Measurements from ENCODE around the gene PSMD12. TPM values are rescaled to one million over a fixed set of nuclear protein-coding genes. Genes with fewer than 3 reads are reported as not detected.
"Not testable (repeated sequence)": the region's sequence is repeated elsewhere in the genome, so short reads cannot be mapped to it uniquely, and the experiment has no call there.

Gene PSMD12
- total RNA-seq, 1 donor from 2014 or later: 45.5 TPM

DNA sequence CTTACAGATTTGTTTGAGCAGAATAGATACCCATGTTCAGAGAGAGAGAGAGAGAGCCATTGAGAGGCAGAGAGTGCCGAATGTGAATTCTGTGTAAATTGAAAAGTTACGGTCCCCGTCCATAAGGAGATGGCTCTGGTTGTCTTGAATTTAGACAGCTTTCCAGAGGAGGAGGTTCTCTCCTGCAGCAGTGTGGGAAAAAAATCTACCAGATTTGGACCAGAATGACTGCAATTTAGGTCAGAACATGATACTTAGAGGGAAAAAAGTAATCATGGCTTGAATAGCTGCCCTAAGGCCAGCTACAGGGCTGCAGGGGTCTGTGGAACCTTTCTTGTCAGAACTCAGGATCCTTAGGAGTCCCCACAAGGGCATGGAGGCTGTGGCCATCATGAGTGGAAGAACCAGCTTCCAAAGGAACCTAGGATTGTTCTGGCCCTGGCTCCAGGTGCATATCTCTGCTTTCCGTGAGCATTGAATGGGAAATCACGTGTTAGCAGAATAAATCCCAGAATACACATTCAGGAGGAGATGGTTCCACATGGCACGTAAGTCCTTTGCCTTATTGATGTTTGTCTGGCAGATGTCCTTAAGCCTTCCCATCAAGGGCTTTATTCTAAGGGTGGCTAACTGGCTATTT, 23.7 kb upstream of the PSMD12 start:
- intact Hi-C loops (cut with DNase I): no loop called here
- no peak for ATAC-seq
- no peak for DNase-seq (ENCODE audit: missing footprints)

- DNase-seq (ENCODE audit: missing footprints) (no peak), ATAC-seq (no peak)
- intact Hi-C loops (cut with DNase I): no loop called here
Observed at GRCh38 chr17:67388986-67389385, 22.6 kb upstream of the PSMD12 start.

GRCh38 chr17:67388536-67388935, 22.2 kb upstream of the PSMD12 start:
- DNase-seq (ENCODE audit: missing footprints); ATAC-seq; intact Hi-C loops (cut with DNase I): not testable (repeated sequence)

DNA sequence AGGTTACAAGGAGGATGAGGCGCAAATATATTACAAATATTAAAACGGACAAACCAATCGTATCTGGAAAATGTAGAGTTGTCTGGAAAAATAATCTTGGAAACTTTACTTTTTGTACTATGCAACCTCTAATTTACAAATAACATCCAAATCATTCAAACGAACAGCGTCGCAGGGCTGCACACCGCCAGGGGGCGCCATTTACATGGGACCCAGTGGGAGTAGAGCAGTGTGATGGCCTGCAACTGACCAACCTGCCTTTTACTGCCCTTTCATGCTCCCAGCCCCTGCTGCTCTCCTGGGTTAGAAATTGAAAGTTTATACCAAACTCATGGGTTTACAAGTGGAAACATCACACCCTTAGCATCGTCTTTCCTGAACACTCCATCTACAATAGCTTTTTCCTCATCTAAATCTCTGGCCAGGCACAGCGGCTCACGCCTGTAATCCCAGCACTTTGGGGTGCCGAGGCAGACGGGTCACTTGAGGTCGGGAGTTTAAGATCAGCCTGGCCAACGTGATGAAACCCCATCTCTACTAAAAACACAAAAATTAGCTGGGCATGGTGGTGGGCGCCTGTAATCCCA, 20.7 kb upstream of the PSMD12 start:
- intact Hi-C loops (cut with DNase I): no loop called here
- DNase-seq (ENCODE audit: missing footprints) (peak; percentile 75), ATAC-seq (no peak)

DNA sequence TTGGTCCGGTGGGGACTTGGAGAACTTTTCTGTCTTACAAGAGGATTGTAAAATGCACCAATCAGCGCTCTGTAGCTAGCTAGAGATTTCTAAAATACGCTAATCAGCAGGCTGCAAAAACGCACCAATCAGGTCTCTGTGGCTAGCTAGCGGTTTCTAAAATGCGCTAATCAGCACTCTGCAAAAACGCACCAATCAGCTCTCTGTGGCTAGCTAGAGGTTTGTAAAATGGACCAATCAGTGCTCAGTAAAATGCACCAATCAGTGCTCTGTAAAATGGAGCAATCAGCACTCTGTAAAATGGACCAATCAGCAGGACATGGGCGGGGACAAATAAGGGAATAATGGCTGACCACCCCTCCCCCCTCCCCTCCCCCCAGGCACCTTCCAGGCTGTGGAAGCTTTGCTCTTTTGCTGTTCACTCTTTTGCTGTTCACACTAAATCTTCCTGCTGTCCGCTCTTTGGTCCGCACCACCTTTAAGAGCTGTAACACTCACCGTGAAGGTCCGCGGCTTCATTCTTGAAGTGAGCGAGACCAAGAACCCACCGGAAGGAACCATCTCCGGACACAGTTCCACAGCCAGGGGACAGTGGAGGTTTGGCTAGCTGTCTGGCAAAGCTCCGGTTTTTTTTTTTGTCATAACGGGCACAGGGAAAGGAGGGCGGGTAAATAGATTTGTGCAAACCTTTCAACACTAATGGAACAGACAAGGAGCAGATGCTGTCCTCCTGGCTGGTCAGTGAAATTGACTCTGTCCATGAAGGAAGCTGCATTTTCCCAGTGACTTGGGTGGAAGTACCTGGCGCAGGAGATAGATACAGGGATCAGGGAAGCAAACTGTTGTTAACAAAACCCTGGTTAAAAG, 19.0 kb upstream of the PSMD12 start:
- DNase-seq (ENCODE audit: missing footprints): no peak
- ATAC-seq: peak; percentile 70
- intact Hi-C loops (cut with DNase I): no loop called here

DNA sequence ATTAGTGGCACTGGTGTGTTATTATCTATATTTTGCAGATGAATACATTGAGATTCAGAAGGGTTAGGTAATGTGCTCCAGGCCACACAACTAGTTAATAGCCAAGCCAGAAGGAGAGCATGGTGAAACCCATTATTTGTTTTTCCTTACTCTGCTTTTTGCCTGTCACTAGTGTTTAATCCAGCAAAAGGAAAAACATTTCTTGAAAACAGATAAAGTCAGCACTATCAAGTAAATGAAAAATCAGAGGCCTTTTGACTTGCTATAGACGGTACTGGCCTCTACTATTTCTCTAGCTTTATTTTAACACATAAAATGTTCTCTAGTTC, 15.5 kb upstream of the PSMD12 start:
- intact Hi-C loops (cut with DNase I): no loop called here
- ATAC-seq (no peak), DNase-seq (ENCODE audit: missing footprints) (no peak)

DNA sequence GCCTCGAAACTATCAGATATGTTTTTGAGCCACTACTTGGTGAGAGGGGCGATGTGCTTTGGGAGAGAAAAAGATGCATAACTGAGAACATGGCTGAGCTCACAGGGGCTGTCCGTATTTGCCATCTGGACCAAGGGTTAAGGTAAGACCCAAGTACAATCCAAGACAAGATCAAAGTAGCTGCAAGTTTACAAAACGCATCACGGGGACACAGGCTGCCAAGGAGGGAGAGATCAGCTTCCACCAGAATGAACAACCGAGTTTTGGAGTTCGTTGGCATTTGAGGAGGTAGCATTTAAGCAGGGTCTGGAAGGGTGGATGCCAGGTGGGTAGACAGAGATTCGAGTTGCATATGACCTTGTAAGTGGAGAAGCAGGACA, 12.9 kb upstream of the PSMD12 start:
- DNase-seq (ENCODE audit: missing footprints) (no peak), ATAC-seq (no peak)
- intact Hi-C loops (cut with DNase I): loop anchor here (1.0 to 5.0 kb wide), 3 partner anchors 113 to 311 kb away; no protein-coding TSS in a partner anchor

DNA sequence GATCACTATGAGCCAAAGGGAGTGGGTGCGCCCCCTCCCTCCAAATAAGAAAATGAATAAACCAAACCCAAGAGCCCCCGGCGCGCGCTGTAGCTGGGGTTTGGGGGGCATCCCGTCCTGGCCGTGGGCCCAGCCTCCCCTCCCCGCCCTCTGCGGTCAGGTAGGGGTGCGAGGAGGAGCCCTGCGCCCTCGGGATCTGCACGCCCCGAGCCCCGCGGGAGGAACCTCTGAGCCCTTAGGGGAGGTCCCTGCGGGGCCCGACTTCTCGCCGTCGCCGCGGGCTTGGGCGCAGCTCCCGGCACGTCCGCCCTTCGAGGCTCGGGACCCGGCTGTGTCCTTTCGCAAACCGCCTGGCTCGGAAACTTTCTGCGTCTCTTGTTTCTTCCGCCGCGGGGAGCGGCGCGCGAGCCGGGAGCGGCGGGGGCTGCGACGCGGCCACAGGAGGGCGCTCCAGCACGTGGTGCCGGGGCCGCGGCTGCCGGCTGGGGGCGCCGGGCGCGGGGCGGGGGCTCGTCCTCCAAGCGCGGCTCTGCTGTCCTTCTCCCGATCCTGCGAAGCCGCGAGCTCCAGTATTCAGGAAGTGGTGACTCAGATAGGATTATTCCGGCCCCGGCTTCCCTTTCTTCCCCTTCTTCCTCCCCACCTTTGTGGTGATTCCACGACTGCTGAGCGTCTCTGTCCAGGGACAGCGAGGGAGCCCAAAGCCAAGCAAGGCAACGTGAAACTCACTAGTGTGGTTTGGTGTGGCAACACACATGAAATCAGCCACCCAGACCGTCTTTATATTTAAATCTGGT, 12.3 kb upstream of the PSMD12 start:
- intact Hi-C loops (cut with DNase I): loop anchor here (1.0 to 5.0 kb wide), 5 partner anchors 97 to 312 kb away; no protein-coding TSS in a partner anchor
- ATAC-seq: peak; percentile 65

GRCh38 chr17:67377488-67378453, 11.4 kb upstream of the PSMD12 start:
- ATAC-seq (peak; percentile 35), DNase-seq (ENCODE audit: missing footprints) (peak; percentile 85)
- intact Hi-C loops (cut with DNase I): loop anchor here (1.0 to 5.0 kb wide), 5 partner anchors 98 to 251 kb away; no protein-coding TSS in a partner anchor

More for the DNA sequence above, 12.3 kb upstream of the PSMD12 start:
- peak; percentile 89 for DNase-seq (ENCODE audit: missing footprints)

DNA sequence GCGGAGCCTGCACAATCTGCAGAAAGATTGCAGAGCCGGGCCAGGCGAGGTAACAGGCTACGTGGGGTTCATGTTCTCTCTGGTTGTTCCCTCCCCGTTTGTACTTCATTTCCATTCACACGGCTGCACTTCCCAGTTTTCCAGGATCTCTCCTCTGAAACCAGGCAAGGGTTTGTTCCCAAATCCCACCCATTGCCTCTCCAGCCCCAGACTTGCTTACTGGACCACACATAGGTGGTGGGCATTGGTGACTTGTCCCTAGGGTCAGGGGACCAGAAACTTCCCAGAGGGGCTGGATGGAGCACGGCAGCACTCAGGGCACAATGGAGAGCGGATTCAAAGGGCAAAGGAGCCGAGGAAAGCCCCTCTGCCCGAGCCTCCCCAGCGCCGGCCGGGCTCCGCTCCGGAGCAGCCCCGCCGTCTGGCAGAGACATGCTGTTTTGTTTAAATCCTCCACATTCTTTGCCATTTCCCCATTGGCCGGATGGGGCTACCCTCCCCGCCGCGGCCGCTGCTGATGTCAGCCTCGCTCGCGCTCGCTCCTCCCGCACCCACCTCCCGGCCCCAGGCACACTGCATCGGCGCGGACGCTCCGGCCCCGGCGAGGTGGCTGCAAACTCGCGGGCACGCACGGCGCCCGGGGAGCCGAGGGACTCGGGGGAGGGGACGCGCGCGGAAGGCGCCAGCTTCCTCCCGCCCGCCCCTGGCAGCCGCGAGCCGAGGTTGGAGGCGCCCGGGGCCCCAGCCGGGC, 10.5 kb upstream of the PSMD12 start, which contains the start of gene PITPNC1:
TSS of gene PITPNC1 (plus strand) at position 545 of the 751 bp plus-strand sequence.
- ATAC-seq (peak; percentile 84), DNase-seq (ENCODE audit: missing footprints) (peak; percentile 93)
- intact Hi-C loops (cut with DNase I): loop anchor here (2.0 to 5.0 kb wide), 3 partner anchors 115 to 252 kb away; no protein-coding TSS in a partner anchor

DNA sequence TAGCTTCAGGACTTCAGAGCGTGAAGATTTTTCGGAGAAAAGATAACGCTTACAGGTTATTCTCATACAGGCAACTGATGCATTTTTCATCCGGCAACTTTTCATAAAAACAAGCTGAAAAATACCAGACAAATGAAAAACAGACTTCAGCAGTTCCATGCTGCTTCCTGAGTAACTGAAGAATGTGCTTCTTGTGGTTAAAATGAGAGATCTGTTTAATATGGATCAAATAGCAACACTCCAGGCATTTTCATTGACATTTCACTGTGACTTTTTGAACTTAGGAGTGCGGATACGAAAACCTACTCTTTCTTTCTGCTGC, 10.0 kb upstream of the PSMD12 start:
- no peak for DNase-seq (ENCODE audit: missing footprints)
- no peak for ATAC-seq
- intact Hi-C loops (cut with DNase I): loop anchor here (2.0 to 5.0 kb wide), 3 partner anchors 116 to 252 kb away; no protein-coding TSS in a partner anchor

GRCh38 chr17:67375716-67376115, 9.3 kb upstream of the PSMD12 start:
- intact Hi-C loops (cut with DNase I): loop anchor here (2.0 to 5.0 kb wide), 3 partner anchors 117 to 253 kb away; no protein-coding TSS in a partner anchor

DNA sequence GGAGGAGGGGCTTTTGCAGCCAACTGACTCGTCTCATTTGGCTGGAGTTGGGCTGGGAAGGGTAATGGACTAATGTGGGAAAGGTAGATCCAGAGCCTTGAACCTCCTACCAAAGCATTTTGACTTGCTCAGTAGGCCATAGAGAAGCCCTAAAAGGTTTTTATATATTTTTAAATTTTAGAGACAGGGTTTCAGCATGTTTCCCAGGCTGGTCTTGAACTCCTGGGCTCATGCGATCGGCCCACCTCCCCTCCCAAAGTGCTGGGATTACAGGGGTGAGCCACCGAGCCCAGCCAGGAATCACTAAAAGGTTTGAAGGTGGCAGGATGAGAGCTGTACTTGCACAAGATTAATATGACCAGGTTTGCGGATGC, 8.7 kb upstream of the PSMD12 start:
- ATAC-seq: no peak
- intact Hi-C loops (cut with DNase I): loop anchor here (5.0 kb wide), 2 partner anchors 117 to 172 kb away; no protein-coding TSS in a partner anchor
- no peak for DNase-seq (ENCODE audit: missing footprints)

More at GRCh38 chr17:67375716-67376115, 9.3 kb upstream of the PSMD12 start:
- no peak for ATAC-seq
- no peak for DNase-seq (ENCODE audit: missing footprints)

- ATAC-seq (peak; percentile 61), DNase-seq (ENCODE audit: missing footprints) (peak; percentile 98)
- intact Hi-C loops (cut with DNase I): loop anchor here (1.0 to 5.0 kb wide), 3 partner anchors 118 to 315 kb away; no protein-coding TSS in a partner anchor
Observed at GRCh38 chr17:67374329-67375053, 8.1 kb upstream of the PSMD12 start.

DNA sequence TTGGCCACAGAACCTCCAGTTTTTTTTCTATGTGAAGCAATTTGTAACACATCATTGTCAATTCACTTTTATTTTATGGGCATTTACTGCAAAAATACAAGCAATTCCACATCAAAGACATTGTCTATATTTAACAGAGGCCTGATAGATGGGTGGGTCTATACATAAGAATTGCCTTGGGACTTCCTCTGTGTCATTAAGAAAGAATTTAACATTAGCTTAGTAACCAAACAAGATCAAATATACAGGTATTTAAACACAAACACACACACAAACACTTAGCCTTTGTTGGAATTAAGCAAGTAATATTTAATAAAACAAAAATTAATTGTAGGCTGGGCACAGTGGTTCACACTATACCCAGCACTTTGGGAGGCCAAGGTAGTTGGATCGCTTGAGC, 6.4 kb upstream of the PSMD12 start:
- no peak for DNase-seq (ENCODE audit: missing footprints)
- ATAC-seq: no peak
- intact Hi-C loops (cut with DNase I): no loop called here

- DNase-seq (ENCODE audit: missing footprints): no peak
- intact Hi-C loops (cut with DNase I): no loop called here
- ATAC-seq: no peak
Observed at GRCh38 chr17:67369676-67370075, 3.3 kb upstream of the PSMD12 start.
